H1 (cell line): ENCODE results near the gene ZFAND5. TPM values are rescaled to one million over a fixed set of nuclear protein-coding genes. Genes with fewer than 3 reads are reported as not detected.

Experiments used
- CTCF ChIA-PET: fragments of 300-600 bp; sonication (Branson Sonifier 250); formaldehyde crosslinking; loops from one replicate; lab custom pipeline; 2021; ENCODE audit not compliant: partially characterized antibody; lab: Charles Lee
- POLR2A ChIA-PET: fragments of 300-600 bp; sonication (Branson Sonifier 250); formaldehyde crosslinking; loops from one replicate; lab custom pipeline; 2021; ENCODE audit warnings: inconsistent platforms; ENCODE audit not compliant: partially characterized antibody; lab: Charles Lee
- DNase-seq, 2 experiments: peaks; one replicate each; pipeline versions ENCODE4 v3.0.0 to v3.0.0-alpha.2; 2010 to 2022; ENCODE audit warnings: low spot score in 2 of 2, low read depth in 1 of 2, mixed read lengths in 1 of 2
- FAIRE-seq: peaks from 2 replicates; lab custom pipeline; 2011; peaks lifted over from hg19 to GRCh38; lab: Jason Lieb, UNC
- H2AFZ ChIP-seq: 2 replicates; pipeline ENCODE4 v1.8.1; 2012; ENCODE audit warnings: low read length, inconsistent platforms
- H2AK5ac ChIP-seq: 2 replicates; pipeline ENCODE4 v1.6.1; 2013; ENCODE audit warnings: low read depth, low read length
- H2BK120ac ChIP-seq: replicated peaks from 2 replicates; pipeline ENCODE3; 2013; ENCODE audit warnings: low read depth, low read length, inconsistent platforms
- H2BK12ac ChIP-seq: 2 replicates; pipeline ENCODE4 v1.6.1; 2013; ENCODE audit warnings: low read depth, low read length
- H2BK15ac ChIP-seq: 2 replicates; pipeline ENCODE4 v1.6.1; 2013; ENCODE audit warnings: low read length
- H2BK20ac ChIP-seq: 2 replicates; pipeline ENCODE4 v1.6.1; 2013; ENCODE audit warnings: low read length
- H2BK5ac ChIP-seq: 2 replicates; pipeline ENCODE4 v1.6.1; 2013; ENCODE audit warnings: low read depth, low read length
- H3K14ac ChIP-seq: 2 replicates; pipeline ENCODE4 v1.6.1; 2013; ENCODE audit warnings: inconsistent platforms; ENCODE audit not compliant: insufficient read length
- H3K18ac ChIP-seq: 2 replicates; pipeline ENCODE4 v1.6.1; 2013; ENCODE audit warnings: low read length; ENCODE audit errors: extremely low read depth
- H3K23ac ChIP-seq: 2 replicates; pipeline ENCODE4 v1.6.1; 2013; ENCODE audit warnings: inconsistent platforms; ENCODE audit not compliant: insufficient read length
- H3K23me2 ChIP-seq: 2 replicates; pipeline ENCODE4 v1.6.1; 2013; ENCODE audit warnings: low read depth, low read length
- H3K27ac ChIP-seq: 2 replicates; pipeline ENCODE4 v1.6.1; 2011; ENCODE audit warnings: low read depth, low read length, inconsistent platforms
- H3K27me3 ChIP-seq, 4 experiments: replicated peaks in 1 of 4; 1 replicate in 1 of 4; 2 replicates in 3 of 4; pipeline versions ENCODE4 v1.6.1 to v1.8.1; 2011 to 2013; ENCODE audit warnings: low read length in 3 of 4, mild to moderate bottlenecking in 3 of 4, inconsistent platforms in 2 of 4, mixed read lengths in 2 of 4, moderate library complexity in 1 of 4; ENCODE audit not compliant: control insufficient read depth in 3 of 4, insufficient read depth in 3 of 4; ENCODE audit errors: extremely low read depth in 1 of 4
- H3K36me3 ChIP-seq, 4 experiments: 2 replicates each; pipeline versions ENCODE4 v1.6.1 to v1.8.1; 2011 to 2013; ENCODE audit warnings: mild to moderate bottlenecking in 4 of 4, low read length in 3 of 4, moderate library complexity in 2 of 4, control low read depth in 1 of 4, inconsistent platforms in 1 of 4; ENCODE audit not compliant: insufficient read depth in 4 of 4, control insufficient read depth in 2 of 4
- H3K4ac ChIP-seq: replicated peaks from 2 replicates; pipeline ENCODE3; 2013; ENCODE audit warnings: low read length, low read depth, mixed read lengths, inconsistent platforms; ENCODE audit not compliant: insufficient read length
- H3K4me1 ChIP-seq, 4 experiments: replicated peaks in 1 of 4; 1 replicate in 1 of 4; 2 replicates in 3 of 4; pipeline versions ENCODE4 v1.6.1 to v1.8.1; 2011 to 2013; ENCODE audit warnings: low read length in 3 of 4, inconsistent platforms in 2 of 4, mixed read lengths in 1 of 4; ENCODE audit not compliant: insufficient read depth in 4 of 4, control insufficient read depth in 3 of 4
- H3K4me2 ChIP-seq, 2 experiments: 2 replicates each; pipeline versions ENCODE4 v1.6.1 to v1.8.1; 2011 to 2013; ENCODE audit warnings: low read depth in 2 of 2, low read length in 2 of 2, control low read depth in 1 of 2, inconsistent platforms in 1 of 2, mild to moderate bottlenecking in 1 of 2; ENCODE audit not compliant: insufficient read depth in 1 of 2
- H3K4me3 ChIP-seq, 4 experiments: fragments of 200-600, 300-600 bp in 1 of 4; sonication (generic), shearing (Covaris generic), sonication (Bioruptor Twin) in 1 of 4; 2 replicates each; pipeline versions ENCODE4 v1.5.1 to v1.8.1; 2011 to 2016; ENCODE audit warnings: low read length in 4 of 4, low read depth in 3 of 4, control low read depth in 2 of 4, inconsistent platforms in 2 of 4, mild to moderate bottlenecking in 2 of 4, mixed read lengths in 1 of 4, moderate library complexity in 1 of 4; ENCODE audit not compliant: insufficient read depth in 2 of 4; ENCODE audit errors: extremely low read depth in 1 of 4
- H3K56ac ChIP-seq: replicated peaks from 2 replicates; pipeline ENCODE3; 2013; ENCODE audit warnings: low read depth, mild to moderate bottlenecking, mixed read lengths, low read length, inconsistent platforms; ENCODE audit not compliant: insufficient read length
- H3K79me1 ChIP-seq: 2 replicates; pipeline ENCODE4 v1.6.1; 2013; ENCODE audit warnings: low read depth, low read length, control low read depth
- H3K79me2 ChIP-seq, 2 experiments: 2 replicates each; pipeline versions ENCODE4 v1.6.1 to v1.8.1; 2012 to 2013; ENCODE audit warnings: low read length in 2 of 2, mild to moderate bottlenecking in 2 of 2, inconsistent platforms in 1 of 2; ENCODE audit not compliant: insufficient read depth in 2 of 2, control insufficient read depth in 1 of 2
- H3K9ac ChIP-seq, 4 experiments: replicated peaks in 1 of 4; 1 replicate in 1 of 4; 2 replicates in 3 of 4; pipeline versions ENCODE4 v1.6.1 to v1.8.1; 2011 to 2013; ENCODE audit warnings: low read depth in 3 of 4, low read length in 3 of 4, control low read depth in 2 of 4, mild to moderate bottlenecking in 2 of 4, moderate library complexity in 2 of 4, inconsistent platforms in 1 of 4; ENCODE audit errors: extremely low read depth in 1 of 4
- H3K9me3 ChIP-seq, 2 experiments: 2 replicates each; pipeline versions ENCODE4 v1.6.1 to v1.8.1; 2012 to 2013; ENCODE audit warnings: mild to moderate bottlenecking in 2 of 2, moderate library complexity in 2 of 2, control low read depth in 1 of 2, inconsistent platforms in 1 of 2, low read depth in 1 of 2, low read length in 1 of 2, mixed read lengths in 1 of 2; ENCODE audit not compliant: insufficient read depth in 2 of 2
- H4K20me1 ChIP-seq, 2 experiments: replicated peaks in 1 of 2; 2 replicates each; pipeline versions ENCODE3 to v1.8.1; 2011 to 2013; ENCODE audit warnings: inconsistent platforms in 2 of 2, low read length in 2 of 2, mild to moderate bottlenecking in 1 of 2; ENCODE audit not compliant: insufficient read depth in 2 of 2, control insufficient read depth in 1 of 2
- H4K5ac ChIP-seq: 2 replicates; pipeline ENCODE4 v1.6.1; 2013; ENCODE audit warnings: low read length, low read depth, mixed read lengths, inconsistent platforms; ENCODE audit not compliant: insufficient read length
- H4K8ac ChIP-seq: 2 replicates; pipeline ENCODE4 v1.8.0; 2013; ENCODE audit warnings: mild to moderate bottlenecking, moderate library complexity, low read length, inconsistent platforms; ENCODE audit not compliant: insufficient read depth; ENCODE audit errors: extremely low read depth
- H4K91ac ChIP-seq: replicated peaks from 2 replicates; pipeline ENCODE3; 2013; ENCODE audit warnings: low read length, mixed read lengths, inconsistent platforms; ENCODE audit not compliant: insufficient read length
- ATF3 ChIP-seq: IDR thresholded peaks from 2 replicates; pipeline ENCODE4 v1.6.1; 2011; ENCODE audit warnings: low read depth, mild to moderate bottlenecking, low read length; ENCODE audit not compliant: insufficient read depth
- CBX5 ChIP-seq: fragments of 300-800, 300-1000 bp; sonication (generic); IDR thresholded peaks from 2 replicates; pipeline ENCODE4 v1.7.1; 2016; ENCODE audit warnings: antibody characterized with exemption, low read length, low read depth
- EZH2 ChIP-seq: fragments of 200-600 bp; sonication (generic); IDR thresholded peaks from 2 replicates; pipeline ENCODE4 v1.7.1; 2012; ENCODE audit warnings: low read depth, mild to moderate bottlenecking, moderate library complexity, low read length, inconsistent platforms; ENCODE audit not compliant: severe bottlenecking
- NANOG ChIP-seq: IDR thresholded peaks from 2 replicates; pipeline ENCODE4 v1.6.1; 2011; ENCODE audit warnings: low read length, low read depth, mild to moderate bottlenecking, inconsistent platforms; ENCODE audit not compliant: insufficient read depth, poor library complexity, severe bottlenecking
- RBBP5 ChIP-seq: IDR thresholded peaks from 2 replicates; pipeline ENCODE4 v1.7.1; 2012; ENCODE audit warnings: low read depth, mild to moderate bottlenecking, inconsistent platforms, low read length, moderate library complexity, borderline replicate concordance
- SAP30 ChIP-seq: fragments of 300-600 bp; sonication (generic); IDR thresholded peaks from 2 replicates; pipeline ENCODE4 v1.7.1; 2012; ENCODE audit warnings: low read length, moderate library complexity, mild to moderate bottlenecking, inconsistent platforms; ENCODE audit not compliant: insufficient read depth, insufficient replicate concordance
- USF2 ChIP-seq: IDR thresholded peaks from 2 replicates; pipeline ENCODE4 v1.6.1; 2011; ENCODE audit warnings: low read length, improper control_type of control experiment
- WGBS, 2 experiments: shearing (Covaris generic) in 1 of 2; methylation state at CpG; one replicate each; pipeline versions ENCODE4 v1.1.6 to v1.1.7; 2013 to 2015; ENCODE audit warnings: low lambda C conversion rate in 2 of 2, mixed read lengths in 2 of 2, inconsistent platforms in 1 of 2, low coverage in 1 of 2, missing lambda C conversion rate in 1 of 2; ENCODE audit not compliant: insufficient replicate concordance in 2 of 2, insufficient coverage in 1 of 2, insufficient read length in 1 of 2; ENCODE audit errors: extremely low coverage in 1 of 2, missing lambda C conversion rate in 1 of 2; 5-methylcytosine and 5-hydroxymethylcytosine counted together
- polyA plus RNA-seq, 7 experiments: library from polyadenylated mRNA; depleted of rRNA in 3 of 7; stranded (reverse) in 5 of 7; unstranded in 2 of 7; fragments of >200 nt in 5 of 7; fragments of 200-250 nt in 2 of 7; gene quantifications; 1 replicate in 5 of 7; 2 replicates in 1 of 7; 4 replicates in 1 of 7; pipeline versions ENCODE4 v1.2.1 to v1.2.3, GENCODE V29; 2011 to 2013; ENCODE audit warnings: missing spikeins in 2 of 7, mixed read lengths in 2 of 7
- total RNA-seq: library from RNA; stranded (reverse); fragmentation: NEBNext Ultra II Directional; extraction: Animal tissue kit (Norgen Biotek cat#: 25700); gene quantifications from 2 replicates; pipeline ENCODE4 v1.2.1, GENCODE V29; 2021
- TF ChIP-seq, protein P1 (sequence below): IDR thresholded peaks from 2 replicates; pipeline ENCODE4 v1.6.1; 2012; ENCODE audit warnings: inconsistent platforms

The ZFAND5 gene
- total and polyA plus RNA-seq, 2 of the 8 experiments (the other 6 are each of a cell fraction or from before 2014, with no cell fraction given), result 76.7 to 225 TPM

DNA sequence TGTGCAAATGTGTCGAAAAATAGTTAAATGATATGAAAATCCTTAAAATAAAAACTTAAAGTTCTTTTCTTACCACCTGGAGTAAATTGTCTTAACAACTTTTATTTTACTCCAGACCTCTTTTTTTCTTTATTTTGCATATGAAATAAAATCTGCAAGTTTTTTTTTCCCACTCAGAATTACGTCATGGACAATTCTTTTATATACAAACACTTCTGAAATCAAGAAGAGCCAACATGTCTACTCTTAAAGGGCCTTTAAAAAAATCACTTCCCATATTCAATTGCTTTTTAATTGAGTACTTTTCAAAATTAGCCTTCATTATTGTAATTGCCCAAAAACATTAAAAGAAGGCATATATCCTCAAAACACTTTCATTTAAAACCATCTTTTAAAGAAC, 37.7 kb upstream of the ZFAND5 start:
- H3K18ac ChIP-seq, result no peak overlapping the region
- no peaks in the 10 kb centered on the region for H3K36me3 ChIP-seq
- ChIA-PET POLR2A (no interaction called here), CTCF (no interaction called here)
- H3K9ac ChIP-seq, result no peak overlapping the region
- H2AFZ ChIP-seq, result no peak overlapping the region
- H3K23me2 ChIP-seq, result no peaks in the 10 kb centered on the region
- H3K79me2 ChIP-seq, result no peaks in the 10 kb centered on the region
- DNase-seq (no peak), FAIRE-seq (no peak)
- H3K9me3 ChIP-seq, result no peaks in the 10 kb centered on the region
- no peak overlapping the region for H3K4ac ChIP-seq
- no peak overlapping the region for H3K4me2 ChIP-seq
- no peak overlapping the region for H2BK5ac ChIP-seq
- no peak overlapping the region for H2BK20ac ChIP-seq
- no peak overlapping the region for H3K56ac ChIP-seq
- no peak overlapping the region for H2AK5ac ChIP-seq
- H3K79me1 ChIP-seq, result no peaks in the 10 kb centered on the region
- no peak overlapping the region for H3K4me3 ChIP-seq
- WGBS, 2 experiments, result 85 to 100% methylated on average over 1 to 2 of the region's 2 CpGs
- H4K8ac ChIP-seq, result no peak overlapping the region
- H4K5ac ChIP-seq, result no peak overlapping the region
- no peak overlapping the region for H2BK120ac ChIP-seq
- no peak overlapping the region for H4K91ac ChIP-seq
- H3K27me3 ChIP-seq, result no peaks in the 10 kb centered on the region
- H2BK15ac ChIP-seq, result no peak overlapping the region
- no peak overlapping the region for H3K23ac ChIP-seq
- H3K27ac ChIP-seq, result no peak overlapping the region
- no peak overlapping the region for H3K14ac ChIP-seq
- no peak overlapping the region for H2BK12ac ChIP-seq
- H4K20me1 ChIP-seq, result no peaks in the 10 kb centered on the region
- H3K4me1 ChIP-seq, result no peaks in the 10 kb centered on the region
- TF ChIP-seq, protein P1, sequence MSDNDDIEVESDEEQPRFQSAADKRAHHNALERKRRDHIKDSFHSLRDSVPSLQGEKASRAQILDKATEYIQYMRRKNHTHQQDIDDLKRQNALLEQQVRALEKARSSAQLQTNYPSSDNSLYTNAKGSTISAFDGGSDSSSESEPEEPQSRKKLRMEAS, result no peak
- TF ChIP-seq EZH2, result no peak
- no peak for TF ChIP-seq RBBP5
- no peak for TF ChIP-seq ATF3
- no peak for TF ChIP-seq CBX5
- TF ChIP-seq NANOG, result no peak
- no peak for TF ChIP-seq SAP30
- TF ChIP-seq USF2, result no peak
